ENCODE measurements around the gene STAM2. TPM values are rescaled to one million over a fixed set of nuclear protein-coding genes. Genes with fewer than 3 reads are reported as not detected.
A peak's percentile ranks its signal among the peaks of the same experiment; 100 is the strongest.
"Not testable (repeated sequence)": the region's sequence is repeated elsewhere in the genome, so short reads cannot be mapped to it uniquely, and the experiment has no call there.

The STAM2 gene
- total RNA-seq, 1 donor from 2014 or later, result 18.6 TPM

- H3K27me3 Mint-ChIP-seq (ENCODE audit: insufficient read depth), result peaks cover 60% of the 10 kb centered on the region
- no peak for DNase-seq (ENCODE audit: low spot score)
- intact Hi-C loops (cut with micrococcal nuclease), result loop anchor here (5.0 to 10.0 kb wide), 3 partner anchors 80 to 270 kb away; partner anchors contain the start of genes ARL5A, FMNL2 and STAM2
- no peak overlapping the region for H3K27ac Mint-ChIP-seq
- peak overlapping the region; percentile 61 for H3K4me3 Mint-ChIP-seq
- H3K4me1 Mint-ChIP-seq (ENCODE audit: low read depth), result peaks cover 18% of the 10 kb centered on the region
- H3K36me3 Mint-ChIP-seq (ENCODE audit: low read depth), result no peaks in the 10 kb centered on the region
- H3K9me3 Mint-ChIP-seq, result no peaks in the 10 kb centered on the region
These were observed 78.2 kb downstream of the STAM2 start for GRCh38 chr2:152097290-152097800.

- no peak overlapping the region for H3K4me3 Mint-ChIP-seq
- no peak for DNase-seq (ENCODE audit: low spot score)
- H3K27ac Mint-ChIP-seq, result no peak overlapping the region
- H3K27me3 Mint-ChIP-seq (ENCODE audit: insufficient read depth), result peaks cover 52% of the 10 kb centered on the region
- intact Hi-C loops (cut with micrococcal nuclease), result loop anchor here (5.0 to 10.0 kb wide), 3 partner anchors 82 to 268 kb away; partner anchors contain the start of genes ARL5A, FMNL2 and STAM2
- peaks cover 18% of the 10 kb centered on the region for H3K4me1 Mint-ChIP-seq (ENCODE audit: low read depth)
- H3K9me3 Mint-ChIP-seq, result no peaks in the 10 kb centered on the region
- H3K36me3 Mint-ChIP-seq (ENCODE audit: low read depth), result no peaks in the 10 kb centered on the region
These were observed 80.4 kb downstream of the STAM2 start for GRCh38 chr2:152095146-152095545.

- Mint-ChIP-seq H3K4me1 (ENCODE audit: low read depth) (peaks cover 12% of the 10 kb centered on the region), H3K9me3 (no peaks in the 10 kb centered on the region), H3K36me3 (ENCODE audit: low read depth) (no peaks in the 10 kb centered on the region), H3K4me3 (no peak overlapping the region), H3K27me3 (ENCODE audit: insufficient read depth) (peaks cover 45% of the 10 kb centered on the region), H3K27ac (no peak overlapping the region)
- intact Hi-C loops (cut with micrococcal nuclease), result loop anchor here (10.0 kb wide), 1 partner anchor 241 kb away; the partner anchor contains the start of gene FMNL2
- no peak for DNase-seq (ENCODE audit: low spot score)
These were observed 81.5 kb downstream of the STAM2 start for GRCh38 chr2:152094014-152094413.

DNA sequence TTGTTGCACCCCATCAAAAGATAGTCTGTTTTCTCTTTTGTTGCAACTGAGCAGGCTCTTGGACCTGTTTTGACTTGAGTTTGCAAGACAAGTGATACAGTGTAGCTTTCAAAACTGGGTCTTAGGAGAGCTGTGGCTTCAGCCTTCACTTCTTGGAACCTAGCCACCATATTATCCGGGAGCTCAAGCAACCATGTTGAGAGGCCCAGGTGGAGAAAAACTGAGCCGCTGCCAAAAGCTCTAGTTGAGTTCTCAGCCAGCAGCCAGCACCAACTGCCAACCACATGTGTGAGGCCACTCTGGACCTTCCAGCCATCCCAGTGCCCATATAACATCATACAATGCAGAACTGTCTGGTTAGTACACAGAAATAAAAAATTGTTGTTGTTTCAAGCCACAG lies 82.1 kb downstream of the STAM2 start:
- H3K9me3 Mint-ChIP-seq, result no peaks in the 10 kb centered on the region
- H3K27me3 Mint-ChIP-seq (ENCODE audit: insufficient read depth), result peaks cover 48% of the 10 kb centered on the region
- intact Hi-C loops (cut with micrococcal nuclease), result loop anchor here (10.0 kb wide), 1 partner anchor 241 kb away; the partner anchor contains the start of gene FMNL2
- no peak overlapping the region for H3K4me3 Mint-ChIP-seq
- DNase-seq (ENCODE audit: low spot score), result no peak
- peaks cover 11% of the 10 kb centered on the region for H3K4me1 Mint-ChIP-seq (ENCODE audit: low read depth)
- no peaks in the 10 kb centered on the region for H3K36me3 Mint-ChIP-seq (ENCODE audit: low read depth)
- H3K27ac Mint-ChIP-seq, result no peak overlapping the region

DNA sequence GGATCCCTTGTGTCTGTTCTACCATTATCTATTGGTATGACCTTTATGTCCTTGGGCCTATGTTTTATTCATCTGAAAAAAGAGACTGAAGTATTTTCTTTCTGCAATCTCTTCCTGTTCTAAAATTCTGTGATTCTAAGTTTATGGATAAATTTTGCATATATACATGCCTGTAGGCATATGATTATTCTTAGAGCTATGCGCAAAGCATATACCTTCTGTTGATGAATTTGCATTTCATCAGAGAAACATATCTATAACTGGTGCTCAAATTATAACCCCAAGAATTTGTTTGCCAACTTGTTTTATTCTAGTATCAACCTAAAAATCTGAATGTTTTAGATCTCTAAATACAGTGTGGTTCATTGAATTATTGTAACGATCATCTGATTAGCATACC lies 83.5 kb downstream of the STAM2 start:
- Mint-ChIP-seq H3K27ac (no peak overlapping the region), H3K9me3 (no peaks in the 10 kb centered on the region), H3K36me3 (ENCODE audit: low read depth) (no peaks in the 10 kb centered on the region), H3K27me3 (ENCODE audit: insufficient read depth) (peaks cover 39% of the 10 kb centered on the region), H3K4me3 (no peak overlapping the region), H3K4me1 (ENCODE audit: low read depth) (peaks cover under 1% of the 10 kb centered on the region)
- intact Hi-C loops (cut with micrococcal nuclease), result loop anchor here (10.0 kb wide), 1 partner anchor 243 kb away; the partner anchor contains the start of gene FMNL2
- no peak for DNase-seq (ENCODE audit: low spot score)

GRCh38 chr2:152090726-152091125 lies 84.8 kb downstream of the STAM2 start:
- peaks cover 30% of the 10 kb centered on the region for H3K27me3 Mint-ChIP-seq (ENCODE audit: insufficient read depth)
- H3K9me3 Mint-ChIP-seq; H3K4me1 Mint-ChIP-seq (ENCODE audit: low read depth); H3K4me3 Mint-ChIP-seq; DNase-seq (ENCODE audit: low spot score); H3K27ac Mint-ChIP-seq; H3K36me3 Mint-ChIP-seq (ENCODE audit: low read depth): not testable (repeated sequence)
- intact Hi-C loops (cut with micrococcal nuclease), result loop anchor here (10.0 kb wide), 1 partner anchor 244 kb away; the partner anchor contains the start of gene FMNL2

DNA sequence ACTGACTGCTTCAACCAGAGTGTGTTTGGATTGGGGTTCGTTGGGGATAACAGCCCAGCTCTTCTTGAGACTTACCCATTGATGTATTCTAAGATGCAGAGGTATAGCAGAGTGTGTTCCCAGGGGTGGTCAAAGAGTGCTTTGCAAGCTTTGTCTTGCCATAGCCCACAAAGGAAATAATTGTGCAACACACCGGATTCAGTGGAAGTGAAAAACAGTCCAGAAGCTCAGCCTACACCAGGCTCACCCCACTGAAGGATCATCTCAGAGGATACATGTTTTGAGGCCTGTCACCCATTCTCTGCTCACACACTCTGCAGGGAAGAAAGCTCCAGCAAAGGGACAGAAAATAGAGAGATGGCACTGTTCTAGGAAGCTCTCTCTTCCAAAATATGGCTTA lies 86.3 kb downstream of the STAM2 start:
- H3K9me3 Mint-ChIP-seq, result no peaks in the 10 kb centered on the region
- H3K4me1 Mint-ChIP-seq (ENCODE audit: low read depth), result no peaks in the 10 kb centered on the region
- no peak for DNase-seq (ENCODE audit: low spot score)
- peaks cover 20% of the 10 kb centered on the region for H3K27me3 Mint-ChIP-seq (ENCODE audit: insufficient read depth)
- no peaks in the 10 kb centered on the region for H3K36me3 Mint-ChIP-seq (ENCODE audit: low read depth)
- H3K4me3 Mint-ChIP-seq, result no peak overlapping the region
- no peak overlapping the region for H3K27ac Mint-ChIP-seq
- intact Hi-C loops (cut with micrococcal nuclease), result no loop called here

- Mint-ChIP-seq H3K27ac (no peak overlapping the region), H3K9me3 (no peaks in the 10 kb centered on the region), H3K36me3 (ENCODE audit: low read depth) (no peaks in the 10 kb centered on the region), H3K27me3 (ENCODE audit: insufficient read depth) (peaks cover 13% of the 10 kb centered on the region), H3K4me1 (ENCODE audit: low read depth) (no peaks in the 10 kb centered on the region), H3K4me3 (no peak overlapping the region)
- intact Hi-C loops (cut with micrococcal nuclease), result no loop called here
- DNase-seq (ENCODE audit: low spot score), result no peak
These were observed 87.6 kb downstream of the STAM2 start for GRCh38 chr2:152088006-152088405.

GRCh38 chr2:152086231-152086630 lies 89.3 kb downstream of the STAM2 start:
- no peak for DNase-seq (ENCODE audit: low spot score)
- H3K27me3 Mint-ChIP-seq (ENCODE audit: insufficient read depth), result peaks cover 11% of the 10 kb centered on the region
- no peaks in the 10 kb centered on the region for H3K4me1 Mint-ChIP-seq (ENCODE audit: low read depth)
- no peak overlapping the region for H3K27ac Mint-ChIP-seq
- intact Hi-C loops (cut with micrococcal nuclease), result no loop called here
- H3K36me3 Mint-ChIP-seq (ENCODE audit: low read depth), result no peaks in the 10 kb centered on the region
- no peak overlapping the region for H3K4me3 Mint-ChIP-seq
- H3K9me3 Mint-ChIP-seq, result no peaks in the 10 kb centered on the region

- DNase-seq (ENCODE audit: low spot score), result no peak
- H3K9me3 Mint-ChIP-seq, result no peaks in the 10 kb centered on the region
- no peaks in the 10 kb centered on the region for H3K4me1 Mint-ChIP-seq (ENCODE audit: low read depth)
- H3K36me3 Mint-ChIP-seq (ENCODE audit: low read depth), result no peaks in the 10 kb centered on the region
- no peak overlapping the region for H3K4me3 Mint-ChIP-seq
- H3K27ac Mint-ChIP-seq, result no peak overlapping the region
- intact Hi-C loops (cut with micrococcal nuclease), result no loop called here
- peaks cover 4% of the 10 kb centered on the region for H3K27me3 Mint-ChIP-seq (ENCODE audit: insufficient read depth)
These were observed 91.5 kb downstream of the STAM2 start for GRCh38 chr2:152084076-152084475.

- no peaks in the 10 kb centered on the region for H3K4me1 Mint-ChIP-seq (ENCODE audit: low read depth)
- H3K4me3 Mint-ChIP-seq, result no peak overlapping the region
- no peaks in the 10 kb centered on the region for H3K36me3 Mint-ChIP-seq (ENCODE audit: low read depth)
- no peak for DNase-seq (ENCODE audit: low spot score)
- intact Hi-C loops (cut with micrococcal nuclease), result no loop called here
- no peaks in the 10 kb centered on the region for H3K9me3 Mint-ChIP-seq
- no peak overlapping the region for H3K27ac Mint-ChIP-seq
- no peaks in the 10 kb centered on the region for H3K27me3 Mint-ChIP-seq (ENCODE audit: insufficient read depth)
These were observed 92.2 kb downstream of the STAM2 start for GRCh38 chr2:152083202-152083875.

- no peaks in the 10 kb centered on the region for H3K9me3 Mint-ChIP-seq
- H3K27ac Mint-ChIP-seq, result no peak overlapping the region
- DNase-seq (ENCODE audit: low spot score), result no peak
- H3K4me1 Mint-ChIP-seq (ENCODE audit: low read depth), result no peaks in the 10 kb centered on the region
- no peaks in the 10 kb centered on the region for H3K27me3 Mint-ChIP-seq (ENCODE audit: insufficient read depth)
- no peak overlapping the region for H3K4me3 Mint-ChIP-seq
- no peaks in the 10 kb centered on the region for H3K36me3 Mint-ChIP-seq (ENCODE audit: low read depth)
- intact Hi-C loops (cut with micrococcal nuclease), result no loop called here
These were observed 96.9 kb downstream of the STAM2 start for GRCh38 chr2:152078662-152079061.

- intact Hi-C loops (cut with micrococcal nuclease), result no loop called here
- Mint-ChIP-seq H3K4me1 (ENCODE audit: low read depth) (no peaks in the 10 kb centered on the region), H3K27ac (no peak overlapping the region), H3K27me3 (ENCODE audit: insufficient read depth) (no peaks in the 10 kb centered on the region), H3K9me3 (no peaks in the 10 kb centered on the region), H3K36me3 (ENCODE audit: low read depth) (no peaks in the 10 kb centered on the region), H3K4me3 (no peak overlapping the region)
- no peak for DNase-seq (ENCODE audit: low spot score)
These were observed 97.5 kb downstream of the STAM2 start for GRCh38 chr2:152078023-152078422.
